Left renal pelvis (tissue), 4 donors: Measurements from ENCODE around the gene CARTPT. TPM values are rescaled to one million over a fixed set of nuclear protein-coding genes. Genes with fewer than 3 reads are reported as not detected.
A peak's percentile ranks its signal among the peaks of the same experiment; 100 is the strongest.

Experiments used
- DNase-seq, 4 donors: peaks; one replicate each; pipeline ENCODE4 v3.0.0-alpha.2; 2013; ENCODE audit warnings: low read depth in 4 of 4, low spot score in 3 of 4
- polyA plus RNA-seq, 4 donors: library from polyadenylated mRNA; unstranded; fragments of 120-200 nt; gene quantifications; one replicate each; pipeline ENCODE4 v1.2.1, GENCODE V29; 2013; ENCODE audit not compliant: insufficient read length in 4 of 4

Gene CARTPT
- not detected for polyA plus RNA-seq

GRCh38 chr5:71719063-71719964, at the start of gene CARTPT:
CARTPT (plus strand) TSS chr5:71719275; CDS start chr5:71719294, 19 bp downstream.
- DNase-seq: peak in 2 of 4 donors; percentile 31 to 49

- DNase-seq: no peak
These were observed 41.1 kb upstream of the CARTPT start for GRCh38 chr5:71677977-71678376.

GRCh38 chr5:71679714-71680113, 39.4 kb upstream of the CARTPT start:
- no peak for DNase-seq

- no peak for DNase-seq
These were observed 38.6 kb upstream of the CARTPT start for GRCh38 chr5:71680510-71680909.

DNA sequence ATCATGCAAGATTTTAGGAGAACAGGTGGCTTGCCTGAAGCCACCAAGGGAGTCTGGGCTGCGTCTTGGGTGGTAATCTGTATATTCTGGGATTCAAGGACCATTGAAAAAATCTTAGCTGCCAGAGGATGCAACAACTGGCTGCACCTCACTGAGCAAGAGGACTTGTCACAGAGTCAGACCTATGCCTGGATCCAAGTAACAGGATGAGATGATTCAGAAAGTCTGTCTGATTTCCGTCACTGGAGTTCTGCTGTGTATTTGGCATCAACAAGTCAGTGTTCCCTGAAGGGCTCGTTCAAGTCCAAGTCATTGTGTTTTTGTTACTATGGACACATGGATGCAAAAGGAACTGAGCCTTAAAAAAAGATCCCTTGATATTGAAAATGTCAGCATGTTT, 37.8 kb upstream of the CARTPT start:
- no peak for DNase-seq

DNA sequence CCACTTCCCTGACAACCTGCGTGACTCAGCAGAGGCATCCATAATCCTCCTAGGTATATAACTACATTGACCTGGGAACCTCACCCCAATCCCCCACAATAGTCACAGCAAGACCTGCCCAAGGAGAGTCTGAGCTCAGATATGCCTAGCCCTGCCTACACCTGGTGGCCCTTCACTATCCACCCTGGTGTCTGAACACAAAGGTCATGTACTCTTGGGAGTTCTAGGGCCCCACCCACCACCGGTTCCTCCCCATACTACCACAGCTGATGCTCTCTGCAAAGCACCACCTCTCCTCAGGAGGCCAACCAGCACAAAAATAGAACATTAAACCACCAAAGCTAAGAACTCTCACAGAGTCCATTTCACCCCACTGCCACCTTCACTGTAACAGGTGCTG, 34.8 kb upstream of the CARTPT start:
- no peak for DNase-seq

GRCh38 chr5:71693828-71694427, 25.1 kb upstream of the CARTPT start:
- peak in 1 of 4 donors; percentile 6 for DNase-seq

GRCh38 chr5:71695071-71695470, 24.0 kb upstream of the CARTPT start:
- DNase-seq: no peak

DNA sequence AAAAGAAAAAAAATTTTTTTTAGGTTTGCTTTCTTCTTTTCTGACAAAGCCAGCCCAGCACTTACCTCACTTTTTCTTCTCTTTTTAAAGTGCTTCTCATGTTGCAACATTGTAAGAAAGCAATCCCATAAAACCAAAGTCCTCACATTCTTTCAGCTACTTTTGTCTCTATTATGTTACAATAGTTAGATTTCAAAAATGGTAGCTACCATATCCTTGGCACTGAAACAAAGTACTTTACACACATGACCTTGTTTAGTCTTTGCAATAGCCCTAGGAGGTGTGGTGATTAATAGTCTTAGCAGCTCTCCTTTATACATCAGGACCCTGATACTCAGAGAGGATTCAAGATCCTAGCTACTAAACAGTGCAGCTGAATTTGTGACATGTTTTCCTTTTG, 23.5 kb upstream of the CARTPT start:
- DNase-seq: no peak

DNA sequence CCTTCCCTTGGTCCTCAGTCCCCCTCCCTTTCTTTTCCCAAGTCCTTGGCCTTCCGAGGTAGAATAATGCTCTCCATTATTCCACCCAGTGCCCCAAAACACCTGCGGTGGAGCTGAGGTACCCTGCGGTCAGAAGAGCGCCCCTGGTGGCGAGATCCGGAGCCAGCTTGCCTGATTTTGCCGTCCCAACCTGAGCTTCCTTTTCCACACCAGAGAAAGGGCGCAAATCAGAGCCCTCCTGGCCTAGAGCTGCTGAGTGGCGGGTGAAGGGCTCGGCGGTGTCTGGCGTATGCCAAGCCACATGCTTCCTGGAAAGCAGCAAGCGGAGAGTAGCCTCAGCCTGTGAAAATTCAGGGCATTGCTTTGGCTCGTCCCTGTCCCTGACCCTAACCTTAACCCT, 21.1 kb upstream of the CARTPT start:
- DNase-seq: no peak

- DNase-seq: no peak
These were observed 19.8 kb upstream of the CARTPT start for GRCh38 chr5:71699233-71699632.

DNA sequence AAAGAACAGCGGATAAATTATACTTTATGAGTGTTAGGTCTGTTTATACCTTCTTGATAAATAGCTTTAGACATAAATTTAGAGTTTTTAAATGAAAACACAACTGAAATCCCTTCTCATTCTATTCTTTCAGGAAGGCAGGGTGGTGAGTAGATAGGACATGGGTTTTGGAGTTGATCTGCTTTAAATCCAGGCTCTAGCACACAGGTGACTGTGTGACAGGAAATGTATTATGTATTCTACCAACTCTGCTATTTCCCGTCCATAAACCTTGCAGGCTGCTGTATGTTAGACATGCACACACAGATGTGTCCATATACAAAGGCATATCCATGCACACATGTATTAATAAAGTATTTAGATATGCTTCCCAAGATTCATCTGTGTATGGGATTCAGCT, 19.3 kb upstream of the CARTPT start:
- DNase-seq: no peak

DNA sequence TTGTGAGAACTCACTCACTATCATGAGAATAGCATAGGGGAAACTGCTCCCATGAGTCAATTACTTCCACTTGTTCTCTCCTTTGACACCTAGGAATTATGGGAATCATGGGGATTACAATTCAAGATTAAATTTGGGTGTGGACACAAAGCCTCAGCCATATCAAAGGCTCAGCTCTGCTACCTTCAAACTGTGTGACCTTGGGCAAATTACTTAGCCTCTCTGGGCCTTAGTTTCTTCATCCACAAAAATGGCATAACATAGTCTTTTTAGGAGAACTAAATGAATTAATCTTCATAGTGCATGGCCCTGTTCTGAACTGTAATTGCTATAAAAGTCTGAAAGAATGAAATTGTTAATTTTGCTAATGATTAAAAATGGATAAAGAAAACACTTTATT, 18.3 kb upstream of the CARTPT start:
- DNase-seq: no peak

- DNase-seq: no peak
These were observed 17.7 kb upstream of the CARTPT start for GRCh38 chr5:71701407-71701806.

DNA sequence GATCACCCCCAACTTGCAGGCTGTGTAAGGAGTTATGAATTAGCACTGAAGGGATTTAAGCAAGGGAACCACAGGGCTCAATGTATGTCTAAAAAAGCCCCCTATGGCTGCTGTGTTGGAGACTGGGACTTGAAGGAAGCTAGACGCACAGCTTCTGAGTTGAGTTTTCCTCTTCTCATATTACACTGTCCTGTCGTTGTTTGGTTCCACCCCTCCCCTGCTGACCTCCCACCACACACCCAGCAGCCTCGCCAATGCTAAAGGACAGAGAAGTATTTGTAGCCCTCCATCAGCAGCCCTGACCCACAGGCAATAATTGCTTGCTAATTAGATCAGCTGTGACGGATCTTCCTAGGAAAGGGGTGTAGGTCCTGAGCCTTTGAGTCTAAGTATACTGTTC, 15.1 kb upstream of the CARTPT start:
- DNase-seq: no peak

GRCh38 chr5:71705421-71705820, 13.7 kb upstream of the CARTPT start:
- DNase-seq: no peak

DNA sequence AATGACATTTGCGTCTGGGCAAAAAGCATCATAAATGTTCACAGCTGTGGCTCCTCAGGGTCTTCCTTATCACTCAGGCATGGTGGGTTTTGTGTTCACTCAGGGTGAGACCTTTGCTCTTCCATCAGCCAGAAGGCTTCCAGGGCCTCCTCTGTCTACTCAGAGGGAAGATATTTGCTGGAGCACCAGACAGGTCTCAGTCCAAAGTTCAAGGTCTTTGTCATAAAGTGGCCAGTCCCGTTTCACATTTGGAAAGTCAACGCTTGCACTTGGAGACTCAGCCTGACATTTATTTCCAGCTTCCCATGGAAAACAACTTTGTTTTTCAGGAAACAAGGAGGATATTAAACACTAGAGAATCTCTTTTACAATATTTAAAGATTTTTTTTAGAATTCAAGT, 12.2 kb upstream of the CARTPT start:
- DNase-seq: no peak

- no peak for DNase-seq
These were observed 7.5 kb upstream of the CARTPT start for GRCh38 chr5:71711610-71712009.

GRCh38 chr5:71714911-71715310, 4.2 kb upstream of the CARTPT start:
- DNase-seq: no peak

DNA sequence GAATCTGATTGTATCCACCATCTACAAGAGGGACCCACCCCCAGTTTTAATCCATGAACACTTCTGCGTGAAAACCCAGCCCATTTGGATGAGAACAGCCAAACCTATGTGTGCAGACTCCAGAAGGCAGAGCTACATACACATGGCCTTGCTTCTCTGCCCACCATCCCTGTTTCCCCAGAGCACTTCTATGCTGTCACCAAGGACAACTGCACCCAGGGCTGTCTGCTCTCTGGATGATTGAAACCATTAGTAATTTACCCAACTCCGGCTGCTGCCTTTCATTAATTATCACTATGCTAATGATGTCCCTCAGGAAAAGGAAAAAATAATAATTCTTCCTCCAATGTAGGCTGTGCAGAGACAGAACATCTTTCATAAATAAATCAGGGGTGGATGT, 8.9 kb downstream of the CARTPT start:
- DNase-seq: no peak

GRCh38 chr5:71731015-71731414, 11.9 kb downstream of the CARTPT start:
- DNase-seq: no peak

DNA sequence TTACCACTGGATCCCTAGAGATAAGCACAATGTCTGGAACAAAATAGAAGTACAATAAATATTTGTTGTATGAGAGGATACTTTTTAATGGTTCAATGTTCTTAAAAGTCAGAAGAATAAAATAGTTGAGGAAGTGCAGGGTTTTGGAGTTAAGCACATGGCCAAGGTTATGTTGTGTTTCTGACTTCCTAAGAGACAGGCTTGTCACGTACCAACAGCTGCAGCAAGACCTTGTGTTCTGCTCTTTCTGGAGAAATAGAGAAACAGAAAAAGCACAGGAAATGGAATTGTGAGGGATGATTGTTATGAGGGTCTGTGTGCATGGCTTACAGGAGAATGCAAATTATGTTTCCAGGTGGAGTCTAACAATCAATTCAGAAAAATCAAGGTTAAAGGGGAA, 12.9 kb downstream of the CARTPT start:
- no peak for DNase-seq
